Activated T-cell treated with anti-CD3 and anti-CD28 coated beads for 4 hours (primary cell): ENCODE data around the gene GPR132.
"Not testable (repeated sequence)": the region's sequence is repeated elsewhere in the genome, so short reads cannot be mapped to it uniquely, and the experiment has no call there.

Experiments used
- DNase-seq: peaks from one replicate; pipeline ENCODE4 v3.0.0-alpha.2; 2020

The GPR132 gene

DNA sequence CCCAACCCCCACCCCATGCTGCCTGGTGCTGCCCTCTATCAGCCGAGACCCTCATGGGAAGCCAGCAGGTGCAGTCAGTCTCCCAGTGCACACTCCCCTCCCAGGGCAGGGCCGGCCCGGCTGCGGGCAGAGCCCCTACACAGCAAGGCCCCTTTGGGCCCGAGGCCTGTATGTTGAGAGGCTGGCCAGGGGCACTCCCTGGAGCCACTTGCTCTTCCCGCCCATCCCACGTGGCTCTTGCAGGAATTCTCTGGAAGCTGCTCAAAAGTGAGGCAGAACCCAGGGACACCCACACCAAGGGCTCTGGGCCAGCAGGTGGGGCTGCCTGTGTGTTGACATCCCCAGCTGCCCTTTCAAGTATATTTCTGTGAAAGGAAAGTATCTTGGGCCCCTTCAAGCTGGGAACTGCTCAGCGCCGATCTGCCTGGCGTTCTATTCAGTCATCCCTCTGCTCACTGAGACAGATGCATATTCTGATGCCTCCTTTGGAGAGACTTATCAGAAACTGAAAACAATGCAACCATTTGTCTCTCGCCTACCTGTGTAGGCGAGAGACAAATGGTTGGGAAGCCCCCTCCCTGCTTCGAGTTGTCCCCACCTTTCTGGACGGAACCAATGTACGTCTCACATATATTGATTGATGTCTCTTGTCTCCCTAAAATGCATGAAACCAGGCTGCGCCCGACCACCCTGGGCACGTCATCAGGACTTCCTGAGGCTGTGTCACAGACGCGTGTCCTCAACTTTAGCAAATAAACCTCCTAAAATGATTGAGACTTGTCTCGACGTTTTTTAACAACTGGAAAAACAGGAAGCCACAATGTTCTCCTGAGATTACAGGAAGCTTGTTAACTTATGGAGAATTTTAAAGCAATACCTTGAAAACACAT lies 6.0 kb downstream of the GPR132 start:
- DNase-seq = no peak

DNA sequence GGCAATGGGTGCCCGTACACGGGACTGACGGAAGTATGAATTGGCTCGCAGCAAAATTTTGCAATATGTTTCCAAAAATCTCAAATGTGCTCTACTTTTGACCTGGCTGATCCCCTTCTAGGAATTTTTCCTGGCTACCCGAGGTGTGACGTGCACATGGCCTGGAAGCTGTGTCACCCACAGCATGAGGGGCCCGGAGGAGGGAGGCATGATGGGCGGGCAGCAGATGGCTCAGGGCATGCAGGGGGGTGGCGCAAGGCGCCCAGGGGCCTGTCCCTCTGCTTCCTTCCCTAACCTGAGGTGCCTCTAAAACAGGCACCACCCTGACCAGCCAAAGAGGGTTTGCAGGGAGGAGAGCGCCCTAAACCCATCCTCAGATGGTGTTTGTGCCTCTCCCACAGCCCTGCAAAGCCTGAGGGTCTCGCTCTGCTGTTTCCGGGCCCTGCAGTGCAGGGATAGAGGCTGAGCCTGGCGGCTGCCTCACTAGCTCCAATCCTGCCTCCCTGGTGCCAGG lies 6.7 kb downstream of the GPR132 start:
- no peak for DNase-seq

DNA sequence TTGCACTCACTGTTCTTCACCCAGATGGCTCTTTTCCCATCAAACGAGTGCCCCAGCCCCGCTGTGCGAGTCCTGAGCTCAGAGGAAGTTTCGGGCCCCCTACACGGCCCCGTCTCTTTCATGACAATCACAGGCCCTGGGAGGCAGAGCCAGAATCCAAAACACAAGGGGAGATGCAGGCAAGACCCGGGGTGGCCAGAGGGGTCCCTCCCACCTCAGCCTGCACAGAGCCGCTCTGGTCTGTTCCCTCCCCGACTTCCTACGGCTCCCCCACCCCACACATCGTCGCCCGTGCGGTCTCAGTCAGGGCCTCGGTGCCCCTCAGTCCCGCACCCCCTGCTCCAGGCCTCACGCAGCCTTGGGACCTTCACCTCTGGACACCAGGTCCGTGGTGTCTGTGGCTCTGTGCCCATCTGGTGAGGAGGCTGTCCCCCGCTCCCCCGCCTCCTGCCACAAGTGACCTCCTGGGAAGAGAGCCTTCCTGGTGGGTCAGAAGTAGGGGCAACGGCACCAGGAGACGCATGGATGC lies 8.9 kb downstream of the GPR132 start:
- DNase-seq = no peak

DNA sequence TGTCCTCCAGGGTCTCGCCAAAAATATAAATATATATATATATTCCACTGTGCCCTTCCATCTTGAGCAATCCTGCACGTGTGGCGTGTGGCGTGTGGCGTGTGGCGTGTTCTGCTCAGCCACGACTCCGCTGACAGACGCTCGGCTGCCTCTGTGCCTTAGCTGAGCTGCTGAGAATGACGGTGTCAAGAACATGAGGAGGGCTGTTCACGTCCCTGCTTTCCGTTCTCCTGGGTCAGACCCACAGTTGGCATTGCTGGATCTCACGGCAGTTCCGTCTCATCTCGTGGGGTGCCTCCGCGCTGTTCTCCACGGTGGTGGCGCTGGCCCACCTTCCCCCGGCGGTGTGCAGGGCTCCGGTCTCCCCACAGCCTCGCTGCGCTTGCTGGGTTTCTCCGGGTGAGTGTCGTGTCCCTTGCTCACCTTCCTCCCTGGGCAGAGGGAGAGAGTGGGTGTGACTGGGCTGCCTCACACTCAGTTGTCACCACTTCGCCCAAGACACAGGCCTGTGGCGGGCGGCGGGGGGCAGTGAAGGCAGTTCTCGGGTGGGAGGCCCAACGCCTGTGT lies 9.4 kb downstream of the GPR132 start:
- DNase-seq = no peak

GRCh38 chr14:105055334-105055733 lies 9.9 kb downstream of the GPR132 start:
- DNase-seq = no peak

GRCh38 chr14:105053996-105054395 lies 11.2 kb downstream of the GPR132 start:
- DNase-seq = no peak

GRCh38 chr14:105053421-105053820 lies 11.8 kb downstream of the GPR132 start:
- no peak for DNase-seq

DNA sequence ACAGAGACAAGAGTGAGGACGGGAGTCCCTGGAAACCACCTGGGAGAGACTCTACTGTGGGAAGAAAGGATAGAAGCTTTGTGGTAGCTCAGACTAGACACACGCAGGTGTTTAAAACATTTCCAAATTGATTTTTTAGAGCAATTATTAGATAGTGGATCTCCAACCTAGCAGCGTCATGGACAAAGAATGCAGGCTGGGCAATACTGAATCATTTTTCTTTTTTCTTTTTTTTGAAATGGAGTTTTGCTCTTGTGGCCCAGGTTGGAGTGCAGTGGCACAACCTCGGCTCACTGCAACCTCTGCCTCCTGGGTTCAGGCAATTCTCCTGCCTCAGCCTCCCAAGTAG lies 13.1 kb downstream of the GPR132 start:
- DNase-seq = no peak

- no peak for DNase-seq
Measured at GRCh38 chr14:105051182-105052109, 13.8 kb downstream of the GPR132 start.

GRCh38 chr14:105050551-105050897 lies 14.7 kb downstream of the GPR132 start:
- no peak for DNase-seq

GRCh38 chr14:105049753-105050550 lies 15.3 kb downstream of the GPR132 start:
- no peak for DNase-seq

DNA sequence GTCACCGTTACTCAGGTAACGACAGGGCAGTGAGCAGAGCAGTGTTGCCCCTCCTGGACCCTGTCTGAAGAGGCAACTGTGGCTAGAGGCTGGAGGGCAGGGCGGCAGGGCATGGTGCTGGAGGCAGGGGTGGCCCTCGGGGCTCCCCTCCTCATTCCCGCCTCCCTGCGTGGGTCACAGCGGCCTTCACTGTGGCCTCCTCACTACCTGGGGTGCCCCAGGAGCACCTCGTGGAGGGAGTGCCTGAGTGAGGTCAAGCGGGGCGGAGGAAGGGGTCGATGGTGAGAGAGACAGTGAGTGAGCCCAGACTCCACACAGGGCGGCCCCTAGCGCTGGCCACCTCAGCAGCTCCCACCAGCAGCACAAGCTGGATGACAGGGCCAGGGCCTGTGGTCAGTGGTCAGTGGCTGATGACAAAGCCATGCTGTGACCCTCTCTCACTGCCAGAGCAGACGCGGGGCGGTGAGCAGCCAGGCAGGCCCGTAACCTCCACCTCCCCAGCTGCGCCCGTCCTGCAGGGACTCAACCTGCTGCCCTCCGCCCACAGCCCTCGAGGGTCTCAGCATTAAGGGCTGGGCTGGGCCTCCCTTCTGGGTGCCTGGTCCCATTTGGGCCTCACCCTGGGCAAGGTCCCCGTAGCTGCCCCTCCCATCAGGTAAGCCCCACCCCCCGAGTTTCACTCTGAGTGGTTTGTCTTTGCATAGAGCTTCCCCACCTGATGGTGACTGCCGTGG lies 17.8 kb downstream of the GPR132 start:
- DNase-seq = no peak

DNA sequence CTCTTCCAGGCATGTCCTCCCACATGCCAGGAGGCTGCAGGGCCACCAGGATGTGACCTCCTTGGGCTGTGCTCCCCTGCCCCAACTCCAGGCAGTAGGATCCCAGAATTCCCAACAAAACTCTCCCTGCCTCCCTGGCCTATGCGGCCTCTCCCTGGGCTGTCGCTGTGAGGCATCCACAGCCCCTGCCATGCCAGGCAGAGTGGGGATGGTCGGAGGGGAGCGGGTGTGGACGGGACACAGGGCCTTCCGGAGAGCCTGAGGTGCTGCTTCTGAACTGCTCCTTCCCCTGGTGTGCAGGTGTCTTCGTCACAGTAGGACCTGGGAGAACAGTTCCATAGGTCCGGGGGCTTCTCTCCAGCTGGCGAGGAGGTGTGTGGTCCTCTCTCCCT lies 18.3 kb downstream of the GPR132 start:
- no peak for DNase-seq

- peak; percentile 93 for DNase-seq
Measured at GRCh38 chr14:105045710-105046326, 19.4 kb downstream of the GPR132 start.

GRCh38 chr14:105043641-105044040 lies 21.6 kb downstream of the GPR132 start:
- DNase-seq = no peak

DNA sequence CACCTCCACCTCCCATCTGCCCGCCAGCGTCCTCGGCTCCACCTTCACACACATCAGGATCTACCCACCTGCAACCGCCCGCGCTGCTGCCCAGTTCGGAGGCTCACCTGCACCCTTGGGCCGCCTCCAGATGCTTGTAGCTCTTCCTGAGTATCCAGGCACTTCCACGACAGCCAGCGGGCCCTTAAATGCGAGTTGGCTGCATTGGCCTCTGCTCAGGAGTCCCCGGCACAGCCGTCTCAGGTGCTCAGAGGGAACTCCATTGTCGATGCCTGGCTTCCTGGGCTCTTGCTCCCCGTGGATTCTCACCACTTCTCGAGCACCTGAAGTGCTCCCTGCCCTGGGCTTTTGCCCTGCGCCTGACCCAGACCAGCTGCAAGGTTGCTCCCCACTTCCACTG lies 22.4 kb downstream of the GPR132 start:
- no peak for DNase-seq

GRCh38 chr14:105041841-105042765 lies 23.1 kb downstream of the GPR132 start:
- no peak for DNase-seq

- no peak for DNase-seq
Measured at GRCh38 chr14:105039458-105040205, 25.6 kb downstream of the GPR132 start.

GRCh38 chr14:105035616-105036015 lies 29.6 kb downstream of the GPR132 start:
- DNase-seq = not testable (repeated sequence)
